GM10266 (cell line): ENCODE results near the gene CD84.

Experiments used
- DNase-seq: peaks from one replicate; pipeline ENCODE4 v3.0.0; 2012; ENCODE audit errors: extremely low spot score
- TF ChIP-seq, protein P1 (sequence below): IDR thresholded peaks from 2 replicates; pipeline ENCODE4 v1.5.1; 2012; ENCODE audit warnings: mild to moderate bottlenecking, low read depth; ENCODE audit not compliant: control insufficient read depth, insufficient read depth; ENCODE audit errors: missing control alignments

Gene CD84

DNA sequence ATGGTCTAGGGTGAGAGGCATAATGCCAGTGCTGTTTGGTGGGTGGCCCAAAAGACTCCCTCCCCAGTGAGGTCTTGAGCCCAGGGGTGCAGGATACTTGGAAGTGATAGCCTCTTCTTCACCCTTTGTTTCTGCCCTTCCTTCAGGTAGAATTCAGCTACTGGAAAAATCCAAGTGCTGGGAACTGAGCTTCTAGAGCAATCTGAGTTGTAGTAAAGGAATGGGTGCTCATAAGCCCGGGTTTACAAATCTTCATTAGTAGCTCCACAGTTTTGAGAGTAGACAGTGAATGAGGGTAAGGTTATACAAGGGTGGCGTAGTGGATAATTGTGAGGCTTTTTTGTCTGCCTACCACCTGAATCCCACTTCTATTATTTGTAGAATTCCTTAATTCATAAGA lies 29.2 kb upstream of the CD84 start:
- TF ChIP-seq, protein P1, sequence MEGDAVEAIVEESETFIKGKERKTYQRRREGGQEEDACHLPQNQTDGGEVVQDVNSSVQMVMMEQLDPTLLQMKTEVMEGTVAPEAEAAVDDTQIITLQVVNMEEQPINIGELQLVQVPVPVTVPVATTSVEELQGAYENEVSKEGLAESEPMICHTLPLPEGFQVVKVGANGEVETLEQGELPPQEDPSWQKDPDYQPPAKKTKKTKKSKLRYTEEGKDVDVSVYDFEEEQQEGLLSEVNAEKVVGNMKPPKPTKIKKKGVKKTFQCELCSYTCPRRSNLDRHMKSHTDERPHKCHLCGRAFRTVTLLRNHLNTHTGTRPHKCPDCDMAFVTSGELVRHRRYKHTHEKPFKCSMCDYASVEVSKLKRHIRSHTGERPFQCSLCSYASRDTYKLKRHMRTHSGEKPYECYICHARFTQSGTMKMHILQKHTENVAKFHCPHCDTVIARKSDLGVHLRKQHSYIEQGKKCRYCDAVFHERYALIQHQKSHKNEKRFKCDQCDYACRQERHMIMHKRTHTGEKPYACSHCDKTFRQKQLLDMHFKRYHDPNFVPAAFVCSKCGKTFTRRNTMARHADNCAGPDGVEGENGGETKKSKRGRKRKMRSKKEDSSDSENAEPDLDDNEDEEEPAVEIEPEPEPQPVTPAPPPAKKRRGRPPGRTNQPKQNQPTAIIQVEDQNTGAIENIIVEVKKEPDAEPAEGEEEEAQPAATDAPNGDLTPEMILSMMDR = no peak
- DNase-seq = no peak

DNA sequence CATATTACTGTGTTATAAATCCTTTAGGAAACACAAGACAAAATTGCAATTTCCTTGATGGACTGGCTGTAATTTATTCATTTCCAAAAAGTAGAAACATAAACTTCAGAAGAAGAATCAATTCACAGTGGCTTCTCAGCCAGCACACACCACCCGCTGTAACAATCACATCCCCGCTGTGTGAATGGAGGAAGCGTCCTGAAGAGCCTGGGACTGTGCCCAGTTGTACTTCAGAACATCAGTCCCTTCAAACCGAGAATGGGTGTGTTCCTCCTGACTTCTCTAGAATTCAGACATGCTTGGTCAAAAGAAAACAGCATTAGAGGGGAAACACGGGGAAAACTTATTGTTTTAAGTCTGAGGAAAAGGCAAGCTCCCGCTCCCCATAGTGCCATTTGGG lies 28.8 kb upstream of the CD84 start:
- TF ChIP-seq, protein P1 = no peak
- DNase-seq = no peak

DNA sequence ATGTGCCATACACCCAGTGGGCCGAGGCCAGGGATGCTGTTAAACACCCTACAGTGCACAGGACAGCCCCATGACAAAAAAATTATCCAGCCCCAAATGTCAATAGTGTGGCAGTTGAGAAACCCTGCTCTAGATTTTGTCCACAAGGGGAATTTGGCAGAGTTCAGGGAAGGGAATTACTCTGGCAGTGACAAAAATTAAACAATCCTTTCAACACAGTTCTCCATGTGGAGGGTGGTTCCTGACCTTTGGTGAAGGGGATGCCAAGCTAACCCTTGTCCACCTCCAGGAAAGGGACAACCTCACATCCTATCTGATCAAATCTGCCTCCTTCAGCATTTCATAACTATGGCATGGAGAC lies 28.4 kb upstream of the CD84 start:
- no peak for DNase-seq
- TF ChIP-seq, protein P1 = no peak

DNA sequence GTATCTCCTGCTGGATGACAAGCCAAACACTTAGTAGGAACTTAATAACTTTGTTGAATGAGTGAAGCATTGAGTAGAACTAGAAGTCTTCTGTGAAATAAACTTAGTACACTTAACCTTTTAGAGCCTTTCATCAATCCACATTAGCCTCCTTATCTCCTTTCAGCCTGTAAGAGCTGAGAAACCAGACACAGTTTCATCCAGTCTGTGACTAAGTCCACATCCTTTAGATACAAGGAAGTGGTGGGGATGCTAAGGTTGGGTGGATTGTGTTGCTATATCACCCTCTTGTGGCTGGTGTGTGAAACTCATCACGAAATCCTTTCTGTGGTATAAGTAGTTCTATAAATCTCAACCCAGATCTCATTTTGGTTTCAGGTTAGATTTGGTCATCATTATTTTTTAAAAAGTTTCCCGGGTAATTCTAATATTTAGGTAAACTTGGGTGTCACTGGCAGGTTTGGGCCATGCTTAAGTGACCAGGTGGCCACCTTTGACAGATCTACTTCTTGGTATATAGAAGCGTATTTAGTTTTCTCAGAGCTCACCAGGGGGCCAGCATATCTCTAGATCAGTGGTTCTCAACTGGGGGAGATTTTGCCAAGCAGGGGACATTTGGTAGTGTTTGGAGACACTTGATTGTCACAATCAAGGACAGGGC lies 27.8 kb upstream of the CD84 start:
- TF ChIP-seq, protein P1 = peak; percentile 75

DNA sequence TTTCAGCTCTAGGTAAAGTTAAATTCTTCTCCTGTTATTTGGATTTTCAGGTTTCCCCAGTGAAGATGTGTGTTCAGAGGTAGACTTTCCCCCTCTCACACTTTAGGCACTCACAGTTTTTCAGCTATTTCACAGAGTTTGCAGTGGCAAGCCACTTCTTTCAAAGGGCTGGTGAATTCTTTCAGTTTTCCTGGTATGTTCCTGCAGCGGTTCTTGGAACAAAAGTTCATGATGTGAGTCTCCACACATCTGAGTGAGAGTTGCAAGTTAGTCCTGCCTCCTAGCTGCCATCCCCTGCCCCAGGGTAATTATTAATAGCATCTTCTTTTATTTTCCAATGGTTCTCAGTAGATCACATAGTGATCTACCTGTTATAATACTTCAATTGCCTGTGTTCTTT lies 27.3 kb upstream of the CD84 start:
- TF ChIP-seq, protein P1 = peak; percentile 3
- no peak for DNase-seq

More for the DNA sequence above, 27.8 kb upstream of the CD84 start:
- DNase-seq = peak; percentile 50

DNA sequence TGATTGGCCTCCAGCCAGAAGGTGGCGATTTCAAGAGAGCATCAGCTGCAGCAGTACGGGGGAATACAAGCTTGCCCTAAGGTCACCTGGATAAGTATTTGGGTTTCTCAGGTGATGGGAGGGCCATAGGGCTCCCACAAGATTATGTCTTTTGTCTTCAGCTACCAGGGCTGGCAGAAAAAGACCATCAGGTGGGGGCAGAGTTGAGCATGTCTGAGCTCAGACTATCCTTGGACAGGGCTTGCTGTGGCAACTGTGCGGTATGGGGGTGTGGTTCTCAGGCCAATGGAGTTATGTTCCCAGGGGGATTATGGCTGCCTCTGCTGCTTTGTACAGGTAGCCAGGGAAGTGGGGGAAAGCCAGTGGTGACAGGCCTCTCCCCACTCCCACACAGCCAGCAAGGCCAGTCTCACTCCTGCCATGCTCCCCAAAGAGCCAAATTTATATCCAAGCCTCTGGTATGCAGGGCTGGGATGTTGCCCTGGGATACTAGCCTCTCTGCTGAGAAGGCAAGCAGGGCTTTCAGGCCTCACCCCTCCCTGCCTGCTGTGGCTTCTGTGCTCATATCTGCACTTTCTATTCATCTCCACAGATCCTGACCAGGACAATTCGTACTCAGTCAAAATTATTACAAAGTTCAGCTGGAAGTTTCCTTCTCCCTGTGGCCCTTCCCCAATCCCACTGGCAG lies 26.6 kb upstream of the CD84 start:
- TF ChIP-seq, protein P1 = peak; percentile 17
- no peak for DNase-seq

DNA sequence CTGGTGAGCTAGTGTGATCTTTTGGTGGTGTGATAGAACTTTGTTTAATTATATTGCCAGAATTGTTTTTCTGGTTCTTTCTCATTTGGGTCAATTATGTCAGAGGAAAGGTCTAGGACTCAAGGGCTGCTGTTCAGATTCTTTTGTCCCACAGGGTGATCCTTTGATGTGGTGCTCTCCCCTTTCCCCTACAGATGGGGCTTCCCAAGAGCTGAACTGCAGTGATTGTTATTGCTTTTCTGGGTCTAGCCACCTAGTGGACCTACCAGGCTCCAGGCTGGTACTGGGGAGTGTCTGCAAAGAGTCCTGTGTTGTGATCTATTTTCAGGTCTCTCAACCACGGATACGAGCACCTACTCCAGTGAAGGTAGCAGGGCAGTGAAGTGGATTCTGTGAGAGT lies 25.9 kb upstream of the CD84 start:
- DNase-seq = no peak
- TF ChIP-seq, protein P1 = no peak
